Lung (tissue), 12 donors: ENCODE measurements around the gene TM6SF1. TPM values are rescaled to one million over a fixed set of nuclear protein-coding genes. Genes with fewer than 3 reads are reported as not detected.

Experiments used
- ATAC-seq: fragments of 200-7000 bp; cut with Tn5 transposase; one replicate; pipeline ENCODE4 v1.9.1; 2020; ENCODE audit warnings: moderate number of reproducible peaks; ENCODE audit not compliant: insufficient read depth, low FRiP score
- DNase-seq, 3 donors: peaks; one replicate each; pipeline ENCODE4 v3.0.0-alpha.2; 2013 to 2017
- H3K27ac ChIP-seq, 2 donors: one replicate each; pipeline ENCODE4 v1.5.1; 2013; ENCODE audit warnings: mild to moderate bottlenecking in 2 of 2, moderate library complexity in 2 of 2, control low read depth in 1 of 2, inconsistent platforms in 1 of 2, low read depth in 1 of 2, low read length in 1 of 2
- H3K27me3 ChIP-seq, 3 donors: one replicate each; pipeline ENCODE4 v1.5.1; 2013; ENCODE audit warnings: low read length in 2 of 3; ENCODE audit not compliant: control insufficient read depth in 3 of 3, insufficient read depth in 3 of 3
- H3K36me3 ChIP-seq, 4 donors: one replicate each; pipeline ENCODE4 v1.5.1; 2013; ENCODE audit warnings: low read length in 4 of 4, mild to moderate bottlenecking in 1 of 4, moderate library complexity in 1 of 4; ENCODE audit not compliant: control insufficient read depth in 4 of 4, insufficient read depth in 4 of 4
- H3K4me1 ChIP-seq, 5 donors: one replicate each; pipeline ENCODE4 v1.5.1; 2013; ENCODE audit warnings: low read length in 5 of 5, mild to moderate bottlenecking in 2 of 5, moderate library complexity in 1 of 5; ENCODE audit not compliant: control insufficient read depth in 5 of 5, insufficient read depth in 5 of 5
- H3K4me3 ChIP-seq: one replicate; pipeline ENCODE4 v1.5.1; 2013; ENCODE audit warnings: mild to moderate bottlenecking, control low read depth, moderate library complexity
- H3K9ac ChIP-seq, 2 donors: one replicate each; pipeline ENCODE4 v1.5.1; 2013; ENCODE audit warnings: low read length in 2 of 2, control low read depth in 1 of 2; ENCODE audit not compliant: insufficient read depth in 1 of 2
- H3K9me3 ChIP-seq, 4 donors: one replicate each; pipeline ENCODE4 v1.5.1; 2013; ENCODE audit warnings: low read length in 3 of 4, mild to moderate bottlenecking in 1 of 4, moderate library complexity in 1 of 4; ENCODE audit not compliant: control insufficient read depth in 4 of 4, insufficient read depth in 3 of 4
- CTCF ChIP-seq: IDR thresholded peaks from 2 replicates; pipeline ENCODE4 v1.5.1; 2012; ENCODE audit warnings: mild to moderate bottlenecking; ENCODE audit errors: control extremely low read depth, extremely low read depth
- WGBS, 2 donors: extraction: QIAGEN DNeasy Blood & Tissue Kit; methylation state at CpG; one replicate each; pipeline ENCODE4 v1.1.7; 2013; 5-methylcytosine and 5-hydroxymethylcytosine counted together
- polyA plus RNA-seq, 2 donors: library from polyadenylated mRNA; stranded (reverse); fragments of 200-250 nt; gene quantifications; one replicate each; pipeline ENCODE4 v1.2.1, GENCODE V29; 2013
- total RNA-seq, 2 donors: library from RNA; depleted of rRNA in 1 of 2; stranded (reverse); fragments of >200 nt in 1 of 2; gene quantifications; one replicate each; pipeline ENCODE4 v1.2.1, GENCODE V29; 2014 to 2021
- donor health status: control.
- donor health status: control.
- donor health status: Bipolar disorder and iron deficiency.
- donor health status: healthy.
- donor health status: DM: yes; HTN: yes; CAD: no.

The TM6SF1 gene
- total and polyA plus RNA-seq, 4 donors, result 4.3 to 15.8 (median 13.7) TPM

GRCh38 chr15:83062768-83063180 lies 44.7 kb upstream of the TM6SF1 start:
- WGBS, 2 donors, result 31 to 45% methylated on average over 3 of the region's 3 CpGs
- TF ChIP-seq CTCF, result no peak
- H3K4me1 ChIP-seq, result peaks cover 0 to 45% (median 25%) of the 10 kb centered on the region in 5 donors
- no peaks in the 10 kb centered on the region for H3K9me3 ChIP-seq
- no peak overlapping the region for H3K4me3 ChIP-seq
- H3K27ac ChIP-seq, result no peak overlapping the region
- no peak overlapping the region for H3K9ac ChIP-seq
- DNase-seq, result no peak
- ATAC-seq, result no peak
- H3K36me3 ChIP-seq, result peaks cover 0 to 7% (median 2%) of the 10 kb centered on the region in 4 donors
- no peaks in the 10 kb centered on the region for H3K27me3 ChIP-seq

GRCh38 chr15:83063551-83063950 lies 43.9 kb upstream of the TM6SF1 start:
- H3K4me1 ChIP-seq, result peaks cover 0 to 45% (median 25%) of the 10 kb centered on the region in 5 donors
- H3K36me3 ChIP-seq, result peaks cover 0 to 7% (median 1%) of the 10 kb centered on the region in 4 donors
- no peak for TF ChIP-seq CTCF
- no peak for DNase-seq
- 52 to 77% methylated on average over 4 of the region's 4 CpGs for WGBS, 2 donors
- H3K27me3 ChIP-seq, result no peaks in the 10 kb centered on the region
- H3K27ac ChIP-seq, result no peak overlapping the region
- H3K9ac ChIP-seq, result no peak overlapping the region
- no peak overlapping the region for H3K4me3 ChIP-seq
- H3K9me3 ChIP-seq, result no peaks in the 10 kb centered on the region
- no peak for ATAC-seq

GRCh38 chr15:83064859-83065258 lies 42.6 kb upstream of the TM6SF1 start:
- peaks cover 0 to 45% (median 25%) of the 10 kb centered on the region in 5 donors for H3K4me1 ChIP-seq
- no peaks in the 10 kb centered on the region for H3K27me3 ChIP-seq
- H3K9ac ChIP-seq, result peak overlapping the region in 1 of 2 donors; percentile 42
- peaks cover 0 to 7% (median 1%) of the 10 kb centered on the region in 4 donors for H3K36me3 ChIP-seq
- no peaks in the 10 kb centered on the region for H3K9me3 ChIP-seq
- DNase-seq (peak in 2 of 3 donors; percentile 39 to 40), ATAC-seq (no peak)
- WGBS, 2 donors, result 27 to 31% methylated on average over 4 of the region's 4 CpGs
- no peak for TF ChIP-seq CTCF
- no peak overlapping the region for H3K4me3 ChIP-seq
- no peak overlapping the region for H3K27ac ChIP-seq

GRCh38 chr15:83065431-83065830 lies 42.0 kb upstream of the TM6SF1 start:
- peaks cover 0 to 7% (median 1%) of the 10 kb centered on the region in 4 donors for H3K36me3 ChIP-seq
- H3K4me3 ChIP-seq, result no peak overlapping the region
- 31 to 42% methylated on average over 3 of the region's 3 CpGs for WGBS, 2 donors
- H3K9ac ChIP-seq, result peak overlapping the region in 1 of 2 donors; percentile 42
- TF ChIP-seq CTCF, result no peak
- peaks cover 0 to 45% (median 25%) of the 10 kb centered on the region in 5 donors for H3K4me1 ChIP-seq
- ATAC-seq (no peak), DNase-seq (no peak)
- H3K27ac ChIP-seq, result peak overlapping the region in 1 of 2 donors; percentile 96
- H3K9me3 ChIP-seq, result no peaks in the 10 kb centered on the region
- H3K27me3 ChIP-seq, result no peaks in the 10 kb centered on the region
